IPS-NIHi11 (cell line): ENCODE data around the gene SOX6.

Experiments used
- DNase-seq: peaks from one replicate; pipeline ENCODE4 v3.0.0; 2012; ENCODE audit warnings: mixed read lengths, low spot score

Gene SOX6

DNA sequence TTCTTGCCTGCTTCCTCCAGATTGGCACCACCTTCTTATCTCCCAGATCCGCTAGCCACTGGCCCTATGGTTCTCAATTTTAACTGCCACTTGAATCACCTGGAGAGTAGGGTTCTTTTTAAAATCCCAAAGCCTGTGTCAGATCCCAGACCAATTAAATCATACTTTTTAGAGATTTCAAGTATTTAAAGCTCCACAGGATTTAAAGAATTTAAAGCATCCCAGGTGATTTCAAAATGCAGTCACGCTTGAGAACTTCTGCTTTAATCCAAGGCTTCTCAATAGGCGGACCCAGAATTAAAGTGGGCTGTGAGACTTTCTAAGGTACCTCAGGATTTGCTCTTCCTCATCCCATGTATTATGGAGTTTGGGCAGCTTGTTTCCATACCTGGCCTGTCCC lies 400.0 kb downstream of the SOX6 start:
- DNase-seq, result no peak

DNA sequence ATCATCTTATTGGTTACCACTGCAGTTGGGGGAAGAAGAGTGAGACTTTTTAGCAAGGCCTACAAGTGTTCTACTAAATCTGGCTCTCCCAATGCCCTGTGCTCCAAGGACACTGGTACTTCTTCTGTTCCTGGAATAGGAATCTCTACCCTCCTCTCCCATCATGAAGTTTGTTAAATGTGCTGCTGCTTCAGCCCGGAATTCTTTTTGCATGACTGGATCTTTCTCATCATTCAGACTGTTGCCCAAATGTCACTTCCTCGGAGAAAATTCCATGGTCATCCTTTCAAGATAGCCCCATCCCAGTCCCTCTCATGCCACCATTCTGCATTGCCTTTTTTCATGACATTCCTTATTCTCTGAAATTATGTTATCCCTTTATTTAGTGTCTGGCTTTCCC lies 400.8 kb downstream of the SOX6 start:
- no peak for DNase-seq

DNA sequence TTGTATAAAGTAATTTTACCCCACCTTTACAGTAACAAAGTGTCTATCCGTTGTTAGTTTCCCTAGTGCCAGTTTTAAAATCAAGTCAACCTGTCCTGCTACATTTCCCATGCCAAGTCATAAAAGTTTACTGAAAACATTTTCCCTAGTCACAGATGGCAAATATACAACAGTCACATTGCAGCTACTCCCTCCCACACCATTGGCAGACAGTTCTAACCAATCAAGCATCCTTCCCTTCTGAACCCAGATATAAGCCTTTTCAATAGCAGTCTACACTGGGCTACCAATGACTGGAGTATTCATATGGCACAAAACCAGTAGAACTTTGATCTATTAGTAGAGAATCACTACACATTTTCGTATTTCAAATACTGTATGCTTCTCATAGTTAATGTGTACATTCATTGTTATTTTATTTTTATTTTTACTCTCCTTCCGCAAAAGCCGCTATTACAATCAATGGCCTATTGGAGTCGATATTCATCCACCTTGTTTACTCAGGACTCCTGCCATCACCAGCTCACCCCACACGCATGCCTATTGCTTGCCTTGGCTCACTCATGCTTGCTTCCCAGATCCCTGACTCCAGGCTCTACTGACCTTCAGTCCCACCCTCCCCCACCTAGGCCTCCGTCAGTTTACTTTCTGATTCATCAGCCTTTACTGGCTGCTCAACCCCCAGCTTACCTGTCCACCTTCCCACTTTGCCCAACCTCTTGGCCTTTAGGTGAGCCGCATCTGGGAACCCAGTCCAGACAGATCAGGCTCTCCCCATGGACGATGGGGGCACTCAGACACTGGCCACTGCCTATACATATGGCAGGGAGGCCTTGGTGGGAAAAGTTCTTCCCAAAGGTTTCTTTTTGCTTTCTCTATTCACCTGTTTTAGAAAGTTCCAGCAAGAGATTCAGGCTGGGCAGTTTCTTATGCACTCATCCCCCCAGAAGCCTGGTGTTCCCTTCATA lies 408.4 kb downstream of the SOX6 start:
- no peak for DNase-seq

DNA sequence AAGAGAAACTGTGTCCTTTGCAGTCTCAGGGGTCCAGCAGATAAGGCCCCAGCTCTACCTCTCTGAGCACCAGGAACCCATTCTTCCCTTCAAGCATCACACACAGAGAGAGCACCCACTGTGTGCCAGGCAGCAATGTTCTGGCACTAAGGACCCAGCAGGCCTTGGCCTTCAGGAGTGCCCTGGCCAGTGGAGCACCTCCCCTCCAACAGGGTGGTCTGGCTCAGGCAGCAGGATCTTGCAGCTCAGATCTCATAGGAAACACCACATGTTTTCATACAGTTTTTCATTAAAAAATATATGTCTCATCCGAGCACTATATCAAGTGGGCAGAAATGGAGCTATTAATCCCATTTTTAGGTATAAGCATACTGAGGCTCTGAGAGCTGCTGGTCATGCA lies 410.6 kb downstream of the SOX6 start:
- no peak for DNase-seq

DNA sequence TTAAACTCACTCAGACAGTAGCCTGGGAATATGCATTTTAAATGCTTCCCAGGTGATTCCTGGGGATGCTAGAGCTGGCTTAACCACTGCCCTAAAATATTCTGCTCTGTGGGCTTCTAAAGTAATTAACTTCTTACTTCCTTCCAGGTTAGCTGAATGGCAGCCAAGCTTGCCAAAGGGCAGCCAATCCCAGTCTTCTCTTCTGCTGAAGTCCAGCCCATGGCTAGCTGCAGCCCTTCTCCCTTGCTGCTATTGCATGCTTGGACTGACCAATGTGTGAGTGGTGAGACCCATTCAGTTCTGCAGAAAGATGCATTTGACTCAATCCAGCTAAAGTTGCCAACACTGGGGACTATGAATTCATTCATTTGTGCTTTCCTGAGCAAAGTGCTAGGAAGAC lies 411.9 kb downstream of the SOX6 start:
- DNase-seq, result peak; percentile 39

DNA sequence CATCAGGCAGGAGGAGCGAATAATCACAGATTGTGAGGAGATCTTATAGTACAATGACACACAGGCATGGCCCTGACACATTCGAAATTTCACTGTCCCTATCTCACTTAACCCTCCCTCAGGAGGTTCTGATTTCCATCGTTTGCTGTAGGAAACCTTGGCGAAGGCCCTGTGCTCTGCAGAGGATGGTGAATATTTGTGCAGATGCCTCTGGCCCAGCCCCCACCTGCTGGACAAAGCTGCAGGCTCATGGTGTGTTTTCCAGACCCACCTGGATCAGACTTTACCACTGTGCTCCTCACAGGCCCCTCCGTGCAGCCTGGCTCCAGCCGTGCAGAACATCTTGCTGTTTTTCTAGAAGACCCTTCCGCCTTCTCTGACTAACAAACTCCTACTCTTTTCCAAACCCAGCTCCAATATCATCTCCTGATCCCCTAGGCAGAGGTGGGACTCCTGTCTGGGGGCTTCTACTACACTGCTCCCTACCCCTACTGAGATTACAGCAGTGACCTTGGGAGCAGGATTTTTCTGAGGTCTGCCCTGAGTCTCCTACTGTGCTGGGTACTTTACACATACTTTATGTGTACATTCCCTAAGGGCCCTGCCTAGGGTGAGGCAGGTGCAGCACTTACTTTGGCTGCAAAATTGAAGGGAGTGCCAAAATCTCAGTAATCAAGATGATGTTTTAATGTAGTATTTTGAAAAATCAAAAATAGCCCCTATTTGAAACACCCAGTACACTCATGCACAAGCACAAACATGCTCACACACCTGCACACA lies 412.7 kb downstream of the SOX6 start:
- no peak for DNase-seq

DNA sequence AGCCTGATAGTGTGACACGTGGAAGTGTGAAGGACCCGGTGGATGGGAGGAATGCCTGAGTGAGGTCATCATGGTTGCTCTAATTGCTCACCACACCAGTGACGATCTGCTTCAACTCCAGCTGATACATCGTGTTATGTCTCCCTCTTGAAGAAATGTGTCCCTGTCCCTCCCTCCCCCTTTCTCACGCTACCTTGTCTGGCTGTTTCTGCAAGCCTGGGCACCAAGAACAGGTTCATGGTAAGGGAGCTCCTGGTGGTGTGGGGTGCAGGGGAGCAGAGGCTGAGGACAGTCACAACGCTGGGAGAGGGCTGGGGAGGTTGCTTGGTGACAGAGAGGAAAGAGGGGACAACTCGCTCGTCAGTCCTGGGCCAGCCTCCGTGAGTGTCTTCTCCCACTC lies 413.4 kb downstream of the SOX6 start:
- DNase-seq, result no peak

DNA sequence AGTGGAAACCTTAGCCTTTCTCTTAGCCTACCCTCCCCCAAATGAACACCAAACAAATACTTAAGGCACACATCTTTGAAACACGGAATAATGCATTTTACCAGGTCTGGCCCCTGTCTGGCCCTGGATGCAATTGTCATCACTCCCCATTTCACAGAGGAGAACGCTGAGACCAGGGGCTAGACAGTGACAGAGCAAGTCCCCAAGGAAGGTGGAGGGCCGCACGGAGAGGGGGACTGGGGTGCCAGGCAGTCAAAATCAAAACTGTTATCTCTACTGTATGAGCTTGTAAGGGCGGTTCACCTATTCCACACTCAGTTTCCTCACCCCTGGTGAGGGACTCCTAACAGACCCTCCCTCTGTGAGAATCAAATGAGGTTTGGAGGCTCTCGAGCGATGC lies 414.2 kb downstream of the SOX6 start:
- no peak for DNase-seq

DNA sequence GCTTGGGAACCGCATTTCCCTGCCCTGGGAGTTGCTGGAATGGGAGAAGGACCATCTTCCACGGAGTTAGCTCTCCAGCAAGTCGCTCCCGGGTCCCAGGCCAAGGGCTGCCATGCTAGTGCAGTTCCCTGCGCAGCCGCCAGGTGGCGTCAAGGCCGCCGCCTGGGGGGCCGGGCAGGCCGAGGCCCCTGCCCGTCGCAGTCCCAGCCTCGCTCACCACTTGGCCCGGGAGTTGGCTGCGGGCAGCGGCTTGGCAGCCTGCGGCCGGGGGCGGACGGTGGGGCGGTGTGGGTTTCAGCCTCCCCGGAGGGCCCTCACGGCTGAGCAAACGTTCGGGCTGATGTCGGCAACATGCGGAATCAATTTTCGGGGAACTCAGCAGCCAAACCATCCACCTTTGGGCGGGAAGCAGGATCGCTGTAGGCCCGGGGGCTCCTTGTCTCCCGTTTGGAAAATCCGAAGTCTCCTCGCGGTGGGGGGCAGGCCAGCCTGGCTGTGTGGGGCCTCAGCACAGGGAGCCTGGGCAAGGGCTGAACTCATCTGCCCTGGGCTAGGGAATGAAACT lies 415.1 kb downstream of the SOX6 start:
- DNase-seq, result peak; percentile 94

DNA sequence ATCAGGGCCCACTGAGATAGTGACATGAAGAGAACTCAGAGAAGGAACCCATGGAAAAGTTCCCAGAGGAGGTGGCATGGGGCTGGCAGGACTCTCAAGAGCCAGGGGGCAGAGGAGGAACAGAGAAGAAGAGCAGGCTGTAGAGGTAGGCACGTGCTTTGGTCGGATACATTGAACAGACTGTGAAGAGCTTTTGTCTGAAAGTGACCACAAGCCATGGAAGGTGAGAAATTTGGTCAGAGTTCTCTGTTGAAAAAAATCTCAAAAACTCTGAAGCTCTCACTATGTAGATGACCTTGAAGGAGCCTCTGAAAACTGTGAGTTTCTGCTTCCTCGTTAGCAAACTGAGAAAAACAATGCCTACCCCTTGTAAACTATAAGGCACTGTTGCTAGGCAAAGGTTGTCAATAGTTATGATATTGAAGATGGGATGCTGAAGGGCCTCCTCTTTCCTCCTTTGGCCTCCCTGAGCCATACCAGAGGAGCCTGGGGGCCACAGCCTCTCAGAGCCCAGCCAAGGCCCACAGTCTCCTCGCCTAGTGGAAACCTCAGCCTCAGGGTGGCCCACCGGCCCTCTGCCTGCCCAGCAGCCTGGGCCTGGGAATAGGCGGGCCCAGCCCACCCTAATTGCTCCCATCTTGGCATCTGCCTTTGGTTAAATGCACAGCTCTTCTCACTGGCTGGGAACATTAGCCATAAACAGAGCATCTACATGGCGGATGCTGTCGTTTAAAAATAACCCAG lies 415.7 kb downstream of the SOX6 start:
- no peak for DNase-seq

DNA sequence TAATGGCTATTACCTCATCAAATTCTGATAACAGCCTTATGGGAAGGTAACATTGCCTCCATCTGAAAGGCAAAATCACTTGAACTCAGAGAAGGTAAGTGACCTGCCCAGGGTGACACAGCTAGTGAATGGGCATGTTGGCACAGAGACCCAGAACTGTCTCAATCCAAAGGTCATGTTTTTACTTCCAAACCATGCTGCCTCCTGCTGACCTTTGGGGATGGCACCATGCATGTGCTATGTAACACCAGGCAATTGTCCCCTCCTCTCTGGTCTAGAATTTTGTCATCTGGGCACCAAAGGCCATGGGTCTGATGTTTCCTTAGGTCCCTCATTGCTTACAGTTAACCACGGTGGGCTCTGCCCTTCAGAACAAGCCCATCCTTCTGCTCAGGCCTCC lies 417.4 kb downstream of the SOX6 start:
- DNase-seq, result no peak

DNA sequence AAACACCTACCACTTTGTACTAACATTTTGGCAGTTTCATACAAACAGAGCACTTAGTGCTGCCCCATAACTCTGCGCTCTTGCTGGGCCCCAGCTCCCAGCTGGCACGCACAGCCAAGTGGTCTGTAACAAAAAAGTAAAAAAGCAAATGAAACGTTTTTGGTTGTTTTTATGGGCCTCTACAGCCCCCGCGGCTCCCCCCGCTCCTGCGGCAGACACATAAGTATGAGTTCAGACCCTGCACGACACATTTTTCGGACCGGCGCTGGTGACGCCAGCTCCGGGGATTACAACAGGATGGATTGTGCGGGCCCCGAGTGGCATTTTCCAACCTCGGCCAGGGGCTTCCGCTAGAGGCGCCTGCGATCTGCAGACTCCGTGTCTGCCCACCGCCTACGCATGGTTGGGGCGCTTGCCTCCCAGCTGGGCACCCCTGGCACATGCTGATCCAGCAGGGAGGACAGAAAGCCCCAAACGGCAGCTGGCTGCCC lies 418.2 kb downstream of the SOX6 start:
- no peak for DNase-seq

DNA sequence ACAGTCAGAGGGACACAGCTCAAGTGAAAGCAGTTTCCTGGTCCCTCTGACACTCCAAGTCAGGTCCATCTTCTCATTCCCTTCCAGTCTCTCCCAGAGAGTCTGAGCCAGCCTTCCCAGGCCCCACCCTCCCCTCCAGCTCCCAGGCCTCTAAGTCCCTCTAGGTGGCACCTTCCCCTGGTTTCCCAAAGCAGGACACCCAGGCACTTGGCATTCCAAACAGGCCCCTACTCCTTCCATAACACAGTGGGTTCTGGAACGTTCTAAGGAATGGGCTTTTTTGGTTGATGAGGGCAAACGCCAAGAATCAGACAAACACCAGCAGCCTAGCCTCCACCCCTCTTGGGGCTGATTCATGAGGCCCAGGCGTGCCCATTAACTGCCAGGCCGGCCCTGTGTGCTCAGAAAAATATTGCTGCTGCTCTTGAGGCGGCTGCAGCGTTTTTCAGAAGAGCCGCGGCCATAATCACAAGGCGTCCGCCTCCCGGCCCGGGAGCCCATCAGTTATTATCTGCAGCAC lies 418.7 kb downstream of the SOX6 start:
- peak; percentile 33 for DNase-seq

DNA sequence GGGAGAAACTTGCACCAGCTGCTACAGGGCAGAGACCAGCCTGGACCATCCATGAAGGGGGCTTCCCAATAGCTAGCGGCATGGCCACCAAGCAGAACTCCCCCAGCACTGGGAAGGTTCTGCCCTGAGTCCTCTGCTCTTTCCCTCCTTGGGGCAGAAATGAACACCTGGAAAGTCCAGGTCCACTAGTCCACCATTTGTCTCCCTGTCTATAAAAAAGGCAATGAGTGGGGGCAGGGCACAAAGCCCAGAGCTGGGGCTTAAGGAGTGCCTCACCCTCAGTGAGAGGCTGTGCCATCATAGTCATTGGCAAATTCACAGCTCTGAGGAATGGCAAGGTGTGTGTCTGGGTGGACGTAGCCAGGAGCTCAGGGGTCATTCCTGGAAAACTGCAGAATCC lies 420.3 kb downstream of the SOX6 start:
- no peak for DNase-seq

DNA sequence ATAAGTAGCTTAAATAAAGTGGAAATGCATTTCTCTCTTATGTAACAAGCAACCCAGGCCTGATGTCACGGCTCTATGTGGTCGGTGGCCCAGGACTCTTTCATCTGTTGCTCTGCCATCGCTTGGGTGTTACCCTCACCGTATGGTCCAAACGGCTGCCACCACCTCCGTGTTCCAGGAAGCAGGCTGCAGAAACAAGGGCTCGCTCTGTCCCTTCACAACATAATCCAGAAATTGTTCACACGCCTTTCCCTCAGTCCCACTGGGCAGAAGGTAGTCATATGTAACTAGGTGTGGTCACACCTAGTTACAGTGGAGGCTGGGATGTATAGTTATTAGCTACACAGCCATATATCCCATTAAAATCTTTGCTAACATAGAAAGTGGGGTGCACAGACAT lies 421.0 kb downstream of the SOX6 start:
- no peak for DNase-seq

DNA sequence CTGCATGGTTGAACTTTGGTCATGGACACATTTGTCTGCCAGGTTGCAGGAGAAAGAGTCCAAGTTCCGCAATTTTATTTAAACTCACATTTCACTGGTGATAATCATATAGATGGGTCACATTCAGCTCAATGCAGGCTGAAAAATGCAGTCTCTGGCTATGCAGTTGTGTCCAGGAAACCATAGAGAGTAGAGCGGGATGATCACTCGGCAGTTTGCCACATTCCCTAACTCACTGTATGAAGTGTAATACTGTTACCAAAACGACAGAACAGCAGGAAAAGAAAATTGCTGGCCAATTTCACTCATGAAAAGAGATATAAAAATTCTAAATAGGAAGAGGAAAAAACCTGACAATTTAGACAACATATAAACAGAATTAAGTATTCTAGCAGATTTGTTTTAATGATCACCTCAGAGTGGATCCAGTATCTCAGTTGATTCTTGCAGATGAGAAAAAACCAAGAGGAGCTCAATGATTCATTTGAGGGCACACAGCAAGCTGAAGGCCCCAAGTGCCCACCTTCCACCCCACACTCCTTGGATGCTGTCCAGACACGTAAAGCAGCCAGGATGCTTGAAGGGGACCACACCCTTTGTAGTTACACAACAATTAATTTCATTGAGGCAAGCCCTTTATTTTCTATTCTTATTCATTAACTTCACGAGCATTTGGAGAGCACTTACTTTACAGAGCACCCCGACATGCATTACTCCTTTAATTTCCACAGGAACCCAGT lies 422.3 kb downstream of the SOX6 start:
- no peak for DNase-seq

DNA sequence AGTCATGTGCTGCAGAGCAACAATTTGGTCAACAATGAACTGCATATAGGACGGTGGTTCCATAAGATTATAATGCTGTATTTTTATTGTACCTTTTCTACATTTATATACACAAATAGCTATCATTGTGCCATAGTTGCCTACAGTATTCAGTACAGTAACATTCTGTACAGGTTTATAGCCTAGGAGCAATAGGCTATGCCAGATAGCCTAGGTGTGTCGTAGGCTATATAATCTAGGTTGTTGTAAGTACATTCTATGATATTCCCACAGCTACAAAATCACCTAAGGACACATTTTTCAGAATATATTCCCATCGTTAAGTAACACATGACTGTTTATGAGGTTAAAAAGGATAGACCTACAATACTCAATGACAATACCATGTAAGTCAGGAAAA lies 423.9 kb downstream of the SOX6 start:
- no peak for DNase-seq

DNA sequence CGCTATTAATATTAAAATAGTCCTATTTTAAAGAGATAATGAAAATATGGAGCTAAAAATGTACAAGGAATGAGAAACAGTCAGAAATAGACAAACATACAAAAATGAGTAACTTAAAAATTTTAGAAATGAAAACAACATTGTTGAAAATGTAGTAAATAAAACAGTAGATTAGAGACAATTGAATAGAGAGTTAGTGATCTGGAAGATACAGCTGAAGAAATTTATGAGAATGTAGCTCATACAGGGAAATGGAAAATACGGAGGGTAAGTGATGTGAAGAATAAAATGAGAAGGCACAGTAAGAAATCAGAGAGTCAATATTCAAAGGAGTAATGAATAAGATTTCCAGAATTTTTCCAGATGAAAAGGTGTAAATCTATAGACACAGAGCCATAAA lies 424.8 kb downstream of the SOX6 start:
- DNase-seq, result no peak

DNA sequence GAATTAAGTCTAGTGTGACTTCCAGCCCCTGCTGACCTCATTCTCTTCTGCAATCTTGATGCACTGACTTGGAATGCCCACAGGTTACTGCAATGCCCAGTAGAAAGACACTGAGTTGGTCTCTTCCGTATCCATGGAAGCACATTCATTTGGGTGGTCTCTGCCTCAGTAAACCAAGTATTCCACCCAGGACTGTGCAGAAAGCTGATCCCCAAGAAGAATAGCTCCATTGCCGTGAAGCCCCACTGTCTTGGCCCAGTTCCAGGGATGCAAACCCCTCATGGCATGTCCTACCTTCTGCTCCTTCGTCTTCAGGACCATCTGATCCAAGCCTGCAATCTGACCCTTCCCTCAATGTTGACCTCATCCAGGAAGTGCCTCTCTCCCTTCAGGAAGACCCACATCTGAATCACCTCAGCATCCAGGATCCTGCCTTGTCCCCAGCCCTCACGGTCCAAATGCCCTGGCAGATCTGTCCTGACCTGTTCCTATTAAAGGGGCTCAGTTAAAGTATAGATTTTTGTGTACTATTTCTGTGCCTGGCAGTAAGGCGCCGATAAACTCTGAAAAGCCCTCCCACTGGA lies 425.8 kb downstream of the SOX6 start:
- no peak for DNase-seq

DNA sequence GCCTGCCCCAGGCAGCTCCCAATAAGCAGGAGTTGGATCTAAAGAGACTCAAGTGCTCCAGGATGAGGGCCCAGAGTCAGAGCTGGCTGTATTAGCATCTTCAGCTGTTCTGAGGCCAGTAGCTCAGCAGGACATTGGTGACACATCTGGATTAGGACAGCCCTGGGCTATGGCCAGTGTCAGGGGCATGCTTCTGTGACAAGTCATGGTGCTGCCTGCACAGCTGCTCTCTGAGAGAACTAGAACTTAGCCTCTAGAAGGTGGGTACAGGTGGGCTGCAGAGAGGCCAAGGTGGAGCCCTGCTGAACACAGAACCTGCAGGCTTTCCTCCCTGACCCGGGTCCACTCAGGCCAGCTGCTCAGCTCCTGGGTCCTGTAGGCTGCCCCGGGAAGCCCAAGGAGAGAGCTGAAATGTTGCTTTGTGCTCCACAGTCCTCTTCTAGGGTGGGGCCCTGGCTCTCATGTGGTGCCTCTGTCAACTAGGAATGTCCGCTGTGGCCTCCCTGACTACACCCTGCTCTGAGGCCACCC lies 426.9 kb downstream of the SOX6 start:
- no peak for DNase-seq

DNA sequence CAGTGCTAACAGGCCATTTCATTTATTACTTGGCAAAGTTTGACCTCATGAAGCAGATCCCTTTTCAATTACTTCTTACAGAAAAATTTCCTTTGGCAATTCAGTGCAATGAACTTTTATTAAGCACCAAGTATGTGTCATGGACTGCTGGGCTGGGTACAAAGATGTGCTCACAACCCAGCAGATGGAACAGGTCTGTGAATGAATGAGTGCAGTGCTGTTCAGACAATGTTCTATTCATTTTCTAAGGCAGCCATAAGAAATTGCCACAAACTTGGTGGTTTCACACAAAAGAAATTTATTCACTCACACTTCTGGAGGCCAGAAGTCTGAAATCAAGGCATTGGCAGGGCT lies 428.5 kb downstream of the SOX6 start:
- DNase-seq, result no peak
